NCI-H2171 (cell line): ENCODE measurements around the gene KLHDC10.
"Not testable (repeated sequence)": the region's sequence is repeated elsewhere in the genome, so short reads cannot be mapped to it uniquely, and the experiment has no call there.

Source experiments
- DNase-seq: peaks from one replicate; lab custom pipeline; 2025; lab: John Stamatoyannopoulos, UW

The KLHDC10 gene, protein sequence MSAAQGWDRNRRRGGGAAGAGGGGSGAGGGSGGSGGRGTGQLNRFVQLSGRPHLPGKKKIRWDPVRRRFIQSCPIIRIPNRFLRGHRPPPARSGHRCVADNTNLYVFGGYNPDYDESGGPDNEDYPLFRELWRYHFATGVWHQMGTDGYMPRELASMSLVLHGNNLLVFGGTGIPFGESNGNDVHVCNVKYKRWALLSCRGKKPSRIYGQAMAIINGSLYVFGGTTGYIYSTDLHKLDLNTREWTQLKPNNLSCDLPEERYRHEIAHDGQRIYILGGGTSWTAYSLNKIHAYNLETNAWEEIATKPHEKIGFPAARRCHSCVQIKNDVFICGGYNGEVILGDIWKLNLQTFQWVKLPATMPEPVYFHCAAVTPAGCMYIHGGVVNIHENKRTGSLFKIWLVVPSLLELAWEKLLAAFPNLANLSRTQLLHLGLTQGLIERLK

DNA sequence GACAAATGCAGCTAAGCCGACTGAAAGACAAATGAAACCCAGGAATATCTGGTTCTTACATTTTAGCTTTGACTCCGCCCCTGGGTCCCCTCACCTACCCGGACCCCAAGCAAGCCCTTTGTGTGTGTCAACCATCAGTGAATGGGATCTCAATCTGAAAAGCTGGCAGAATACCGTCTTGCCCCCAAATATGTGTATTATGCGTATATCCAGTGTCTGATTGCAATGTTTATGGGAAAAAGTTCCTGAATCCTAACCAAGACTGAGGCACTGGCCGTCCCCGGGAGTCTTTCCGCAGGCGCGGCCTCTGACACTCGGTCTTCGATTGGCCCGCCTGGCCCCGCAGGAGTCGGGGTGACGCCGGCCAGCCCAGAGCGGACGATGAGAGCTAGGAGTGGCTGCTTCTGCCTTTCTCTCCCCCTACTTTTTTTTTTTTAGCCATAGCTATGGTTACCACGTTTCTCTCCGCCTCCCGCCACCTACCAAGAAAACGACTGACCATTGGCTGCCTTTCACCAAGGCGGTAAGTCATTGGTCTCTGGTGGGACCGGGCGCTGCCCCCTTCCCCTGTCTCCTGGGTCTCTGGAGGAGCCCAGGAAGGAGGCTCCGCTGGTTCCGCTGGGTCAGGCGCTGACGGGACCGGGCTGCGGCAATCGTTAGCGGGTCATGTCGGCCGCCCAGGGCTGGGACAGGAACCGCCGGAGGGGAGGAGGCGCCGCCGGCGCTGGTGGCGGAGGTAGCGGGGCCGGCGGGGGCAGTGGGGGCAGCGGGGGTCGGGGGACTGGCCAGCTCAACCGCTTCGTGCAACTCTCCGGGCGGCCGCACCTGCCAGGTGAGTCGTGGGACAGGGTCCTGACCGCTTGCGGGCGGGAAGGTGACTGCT, at the start of gene KLHDC10:
KLHDC10 (plus strand) TSS at position 557 of the 883 bp plus-strand sequence; CDS start at position 667, 110 bp downstream.
- peak; percentile 97 for DNase-seq

DNA sequence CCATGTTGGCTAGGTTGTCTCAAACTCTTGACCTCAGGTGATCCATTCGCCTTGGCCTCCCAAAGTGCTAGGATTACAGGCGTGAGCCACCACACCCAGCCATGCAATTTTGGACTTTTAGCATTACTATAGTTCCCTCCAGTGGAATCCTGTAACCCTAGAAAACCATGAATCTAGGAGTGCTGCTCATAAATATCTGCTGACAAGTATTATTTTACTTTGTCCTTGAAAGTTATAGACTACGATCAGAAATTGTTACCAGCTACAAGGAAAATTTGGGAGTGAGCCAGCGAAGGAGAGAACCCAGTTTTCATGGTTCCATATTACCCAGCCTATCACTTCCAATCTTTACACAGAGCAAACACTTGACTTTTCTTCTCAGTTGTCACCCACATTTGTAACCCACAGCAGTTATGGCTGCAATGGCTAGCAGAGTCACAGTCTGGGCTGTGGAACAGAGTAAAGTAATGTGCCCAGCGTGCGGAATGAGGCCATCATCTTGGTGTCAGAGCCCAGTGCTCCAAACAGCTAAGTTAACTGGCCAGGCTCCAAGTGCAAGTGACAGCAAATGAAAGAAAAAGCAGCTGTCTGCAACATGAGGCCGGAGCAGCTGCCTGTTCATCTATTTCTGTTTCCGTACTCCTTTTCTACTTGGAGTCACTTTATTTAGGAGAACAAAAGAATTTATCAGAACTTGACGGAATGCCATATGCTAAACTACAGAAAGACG, 49.1 kb upstream of the KLHDC10 start:
- no peak for DNase-seq

DNA sequence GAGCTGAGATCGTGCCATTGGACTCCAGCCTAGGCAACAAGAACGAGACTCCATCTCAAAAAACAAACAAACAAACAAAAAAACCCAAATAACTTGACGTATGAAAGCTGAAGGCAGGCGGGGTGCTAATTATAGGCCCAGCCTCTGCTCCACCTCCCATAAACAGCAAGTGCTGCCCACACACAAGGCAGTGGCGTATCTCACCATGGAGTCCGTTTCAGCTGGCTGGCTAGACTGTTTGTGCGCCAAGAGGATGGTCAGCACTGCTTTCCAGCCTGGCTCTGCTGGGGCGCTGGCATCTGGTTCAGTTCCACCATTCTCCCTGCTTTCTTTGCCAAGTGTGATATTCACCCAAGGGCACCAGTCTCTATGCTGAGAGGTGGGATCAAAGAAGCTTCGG, 48.2 kb upstream of the KLHDC10 start:
- DNase-seq: no peak

DNA sequence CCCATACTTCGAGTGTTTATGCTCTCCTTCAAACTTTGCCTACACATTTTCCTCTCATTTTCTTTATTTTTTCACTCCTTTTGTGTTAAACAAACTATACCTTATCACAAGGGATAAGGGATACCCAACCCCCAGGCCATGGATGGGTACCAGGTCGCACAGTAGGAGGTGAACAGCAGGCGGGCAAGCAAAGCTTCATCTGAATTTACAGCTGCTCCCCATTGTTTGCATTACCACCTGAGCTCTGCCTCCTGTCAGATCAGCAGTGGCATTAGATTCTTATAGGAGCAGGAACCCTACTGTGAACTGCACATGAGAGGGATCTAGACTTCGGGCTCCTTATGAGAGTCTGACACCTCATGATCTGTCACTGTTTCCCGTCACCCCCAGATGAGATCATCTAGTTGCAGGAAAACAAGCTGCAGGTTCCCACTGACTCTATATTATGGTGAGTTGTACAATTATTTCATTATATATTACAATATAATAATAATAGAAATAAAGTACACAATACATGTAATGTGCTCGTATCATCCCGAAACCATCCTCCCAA, 47.6 kb upstream of the KLHDC10 start:
- no peak for DNase-seq

DNA sequence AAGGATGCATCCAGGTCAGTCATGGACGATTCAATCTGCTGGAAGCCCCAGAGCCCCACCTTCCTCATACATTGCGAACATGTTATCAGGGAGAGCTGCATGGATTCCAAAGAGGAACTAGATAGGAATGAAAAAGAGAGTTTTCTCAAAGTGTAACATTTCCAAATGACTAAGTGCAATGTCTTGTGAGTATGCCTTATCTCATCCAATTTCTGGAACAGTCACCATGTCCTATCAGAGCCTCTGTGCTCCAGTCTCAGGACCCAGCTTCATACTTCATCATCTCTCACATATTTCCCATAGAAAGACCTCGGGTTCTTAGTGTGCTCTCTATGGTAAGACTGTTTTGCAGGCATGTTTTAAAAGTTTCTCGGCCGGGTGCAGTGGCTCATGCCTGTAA, 45.9 kb upstream of the KLHDC10 start:
- DNase-seq: no peak

DNA sequence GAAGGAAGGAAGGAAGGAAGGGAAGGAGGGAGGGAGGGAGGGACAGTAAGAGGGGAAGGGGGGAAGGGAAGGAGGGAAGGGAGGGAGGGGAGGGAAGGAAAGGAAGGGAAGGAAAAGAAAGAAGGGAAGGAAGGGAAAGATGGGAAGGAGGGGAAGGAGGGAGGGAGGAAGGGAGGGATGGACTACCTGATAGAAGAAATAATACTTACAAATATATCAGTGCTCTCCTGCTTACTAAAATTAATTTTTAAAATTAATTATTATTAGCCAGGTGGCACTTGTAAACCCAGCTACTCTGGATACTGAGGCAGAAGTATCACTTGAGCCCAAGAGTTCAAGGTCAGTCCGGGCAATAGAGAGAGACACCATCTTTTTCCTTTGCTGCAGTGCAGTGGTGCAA, 37.6 kb upstream of the KLHDC10 start:
- DNase-seq: no peak

DNA sequence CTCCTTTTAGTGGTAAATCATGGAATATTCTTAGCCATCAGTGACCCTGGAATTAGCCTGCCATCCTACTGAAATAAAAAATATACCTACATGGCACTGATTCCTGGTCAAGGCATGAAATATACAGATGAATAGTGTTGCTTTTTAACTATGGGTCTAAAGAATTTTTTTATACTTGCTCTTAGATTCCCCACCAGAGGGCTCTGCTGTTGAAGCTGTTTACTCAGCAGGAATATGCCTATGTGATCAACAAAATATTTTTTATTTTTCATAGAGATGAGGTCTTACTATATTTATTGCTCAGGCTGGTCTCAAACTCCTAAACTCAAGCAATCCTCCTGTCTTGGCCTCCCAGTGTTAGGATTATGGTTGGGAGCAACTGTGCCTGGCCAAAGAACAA, 32.6 kb upstream of the KLHDC10 start:
- no peak for DNase-seq

DNA sequence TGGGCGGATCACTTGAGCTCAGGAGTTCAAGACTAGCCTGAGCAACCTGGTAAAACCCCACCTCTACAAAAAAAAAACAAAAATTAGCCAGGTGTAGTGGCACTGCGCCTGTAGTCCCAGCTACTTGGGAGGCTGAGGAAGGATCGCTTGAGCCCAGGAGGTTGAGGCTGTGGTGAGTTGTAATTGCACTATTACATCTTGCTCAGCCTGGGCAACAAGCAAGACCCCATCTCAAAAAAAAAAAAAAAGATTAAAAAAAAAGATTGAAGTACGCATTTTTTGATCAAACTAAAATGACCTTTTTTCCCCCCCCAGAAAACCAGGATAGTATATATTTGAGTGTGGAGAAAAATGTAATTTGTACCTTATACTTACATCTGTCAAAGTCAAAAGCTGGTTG, 29.8 kb upstream of the KLHDC10 start:
- DNase-seq: no peak

DNA sequence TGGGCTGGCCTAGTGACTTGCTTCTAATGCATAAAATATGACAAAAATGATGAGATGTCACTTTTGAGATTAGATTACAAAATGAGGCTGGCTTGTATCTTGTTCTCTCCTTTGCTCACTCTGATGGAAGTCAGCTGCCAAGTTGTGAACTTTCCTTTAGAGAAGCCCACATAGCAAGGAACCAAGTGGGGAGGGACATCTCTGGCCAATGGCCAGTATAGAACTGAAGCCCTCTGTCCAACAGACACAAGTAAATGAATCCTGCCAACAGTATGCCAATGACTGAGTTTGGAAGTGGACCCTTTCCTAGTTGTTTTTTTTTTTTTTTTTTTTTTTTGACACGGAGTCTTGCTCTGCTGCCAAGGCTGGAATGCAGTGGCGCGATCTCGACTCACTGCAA, 22.5 kb upstream of the KLHDC10 start:
- no peak for DNase-seq

DNA sequence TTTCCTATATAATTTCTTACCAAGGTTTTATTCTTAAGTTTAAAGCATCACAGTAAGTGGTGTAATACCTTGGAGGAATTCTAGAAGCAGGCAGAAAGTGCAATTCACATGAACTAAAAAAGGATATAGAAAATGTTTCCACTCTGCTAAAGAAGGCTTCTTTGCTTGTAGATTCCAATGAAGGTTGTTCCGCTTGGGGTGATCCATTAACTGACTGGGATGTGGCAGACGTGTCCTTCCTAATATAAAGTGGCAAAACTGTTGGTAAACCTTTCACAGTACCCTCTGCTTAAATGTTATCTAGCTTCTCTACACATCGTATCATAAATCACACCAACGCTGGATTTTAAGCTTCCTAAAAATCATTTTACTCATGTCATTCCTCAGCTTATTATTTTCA, 21.4 kb upstream of the KLHDC10 start:
- no peak for DNase-seq

DNA sequence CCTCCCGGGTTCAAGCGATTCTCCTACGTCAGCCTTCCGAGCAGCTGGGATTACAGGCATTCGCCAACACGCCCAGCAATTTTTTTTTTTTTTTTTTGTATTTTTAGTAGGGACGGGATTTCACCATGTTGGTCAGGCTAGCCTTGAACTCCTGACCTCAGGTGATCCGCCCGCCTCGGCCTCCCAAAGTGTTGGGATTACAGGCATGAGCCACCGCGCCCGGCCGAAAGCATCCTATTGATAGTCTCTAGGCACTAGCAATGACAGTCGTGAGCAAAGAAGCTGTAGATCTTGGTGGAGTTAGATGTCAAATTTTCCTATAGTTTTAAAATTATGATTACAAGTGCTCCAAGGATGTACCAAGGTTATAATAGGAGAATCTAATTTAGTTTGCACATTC, 18.1 kb upstream of the KLHDC10 start:
- DNase-seq: not testable (repeated sequence)

DNA sequence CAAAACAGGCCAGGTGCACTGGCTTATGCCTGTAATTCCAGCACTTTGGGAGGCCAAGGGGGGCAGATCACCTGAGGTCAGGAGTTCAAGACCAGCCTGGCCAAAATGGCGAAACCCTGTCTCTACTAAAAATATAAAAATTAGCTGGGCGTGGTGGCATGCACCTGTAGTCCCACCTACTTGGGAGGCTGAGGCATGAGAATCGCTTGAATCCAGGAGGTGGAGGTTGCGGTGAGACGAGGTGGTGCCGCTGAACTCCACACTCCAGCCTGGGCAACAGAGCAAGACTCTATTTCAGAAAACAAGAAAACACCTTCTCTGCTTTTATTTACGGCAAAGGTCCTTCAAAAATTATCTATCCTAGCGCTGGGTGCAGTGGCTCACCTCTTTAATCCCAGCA, 15.1 kb upstream of the KLHDC10 start:
- DNase-seq: not testable (repeated sequence)

DNA sequence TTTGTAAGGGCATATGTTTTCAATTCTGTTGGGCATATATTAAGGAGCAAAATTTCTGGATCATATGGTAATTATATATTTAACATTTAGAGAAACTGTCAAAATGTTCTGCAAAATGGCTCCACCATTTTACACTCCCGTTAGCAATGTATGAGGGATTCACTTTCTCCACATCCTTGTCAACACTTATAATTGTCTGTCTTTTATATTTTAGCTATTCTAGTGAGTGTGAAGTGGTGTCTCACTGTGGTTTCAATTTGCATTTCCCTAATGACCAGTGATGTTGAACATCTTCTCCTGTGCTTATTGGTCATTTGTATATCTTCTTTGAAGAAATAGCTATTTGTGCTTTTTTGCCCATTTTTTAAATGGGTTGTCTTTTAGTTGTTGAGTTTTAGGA, 8.1 kb upstream of the KLHDC10 start:
- no peak for DNase-seq

DNA sequence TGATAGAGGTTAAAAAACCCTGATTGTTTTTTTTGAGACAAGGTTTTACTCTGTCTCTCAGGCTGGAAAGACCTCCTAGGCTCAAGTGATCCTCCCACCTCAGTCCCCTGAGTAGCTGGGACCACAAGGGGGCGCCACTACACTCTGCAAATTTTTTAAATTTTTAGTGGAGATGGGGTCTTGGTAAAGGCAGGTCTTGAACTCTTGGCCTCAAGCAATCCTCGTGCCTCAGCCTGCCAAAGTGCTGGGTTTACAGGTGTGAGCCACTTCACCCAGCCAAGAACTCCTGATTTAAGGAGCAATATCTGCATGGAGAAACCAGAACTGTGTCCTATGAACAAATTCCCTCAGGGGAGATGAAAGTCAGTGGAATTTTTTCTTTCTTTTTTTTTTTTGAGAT, 7.3 kb upstream of the KLHDC10 start:
- DNase-seq: peak; percentile 12

DNA sequence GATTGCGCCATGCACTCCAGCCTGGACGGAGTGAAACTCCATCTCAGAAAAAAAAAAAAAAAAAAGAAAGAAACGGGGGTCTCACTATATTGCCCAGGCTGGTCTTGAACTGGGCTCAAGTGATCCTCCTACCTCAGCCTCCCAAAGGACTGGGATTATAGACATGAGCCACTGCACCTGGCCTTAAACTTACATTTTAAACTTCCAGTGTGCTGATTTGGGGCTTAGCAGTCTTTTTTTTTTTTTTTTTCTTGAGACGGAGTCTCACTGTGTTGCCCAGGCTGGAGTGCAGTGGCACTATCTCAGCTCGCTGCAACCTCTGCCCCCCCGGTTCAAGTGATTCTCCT, 5.8 kb upstream of the KLHDC10 start:
- not testable (repeated sequence) for DNase-seq

DNA sequence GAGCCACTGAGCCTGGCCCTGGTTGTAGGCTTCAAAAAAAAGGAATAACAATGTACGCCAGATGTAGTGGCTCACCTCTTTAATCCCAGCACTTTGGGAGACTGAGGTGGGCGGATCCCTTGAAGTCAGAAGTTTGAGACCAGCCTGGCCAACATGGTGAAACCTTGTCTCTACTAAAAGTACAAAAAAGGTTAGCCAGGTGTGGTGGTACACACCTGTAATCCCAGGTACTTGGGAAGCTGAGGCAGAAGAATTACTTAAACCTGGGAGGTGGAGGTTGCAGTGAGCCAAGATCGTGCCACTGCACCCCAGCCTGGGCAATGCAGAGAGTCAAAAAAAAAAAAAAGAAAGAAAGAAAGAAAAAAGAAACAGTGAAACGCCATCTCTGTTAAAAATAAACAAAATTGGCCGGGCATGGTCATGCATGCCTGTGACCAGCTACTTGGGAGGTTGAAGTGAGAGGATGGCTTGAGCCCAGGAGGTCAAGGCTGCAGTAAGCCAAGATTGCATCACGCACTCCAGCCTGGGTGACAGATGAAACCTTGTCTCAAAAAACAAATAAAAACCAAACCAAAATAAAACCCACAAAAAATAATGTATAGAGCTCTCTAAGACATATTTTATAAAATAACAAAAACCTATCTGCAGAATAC, 4.7 kb upstream of the KLHDC10 start:
- no peak for DNase-seq

DNA sequence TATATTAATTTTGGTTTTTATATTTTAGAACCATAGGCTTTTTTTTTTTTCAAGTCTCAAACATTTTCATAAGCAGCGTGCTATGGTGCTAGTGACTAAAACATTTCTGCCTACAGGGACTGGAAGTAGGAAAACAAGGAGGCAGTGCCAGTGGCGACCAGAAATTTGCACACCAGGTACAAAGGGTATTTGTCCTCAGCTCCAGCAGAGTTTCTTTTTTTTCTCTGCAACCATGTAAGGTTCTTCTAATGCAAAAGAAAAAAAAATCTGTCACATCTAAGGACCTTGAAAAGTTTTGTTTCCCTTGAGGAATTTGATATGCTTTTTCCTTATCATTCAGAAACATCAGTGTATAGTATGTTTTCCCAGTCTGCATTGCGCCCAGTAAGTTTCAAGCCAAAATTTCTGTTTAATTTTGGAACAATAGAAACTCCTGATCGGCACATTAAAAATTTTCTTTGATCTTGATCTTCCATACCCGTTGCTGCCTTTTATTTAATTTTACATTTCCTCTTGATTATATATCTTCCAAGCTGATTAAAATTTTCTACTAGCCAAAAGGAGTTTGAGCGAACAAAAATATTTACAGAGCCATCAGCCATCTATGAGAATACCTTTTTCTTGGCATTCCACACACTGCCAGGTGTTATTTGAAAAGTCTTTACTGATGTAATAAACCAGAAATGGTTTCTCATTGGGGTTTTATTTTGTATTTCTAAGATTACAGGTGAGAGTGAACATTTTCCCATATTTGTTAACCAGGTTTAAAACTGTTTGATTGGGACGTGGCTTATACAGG, 956 bp upstream of the KLHDC10 start:
- no peak for DNase-seq

DNA sequence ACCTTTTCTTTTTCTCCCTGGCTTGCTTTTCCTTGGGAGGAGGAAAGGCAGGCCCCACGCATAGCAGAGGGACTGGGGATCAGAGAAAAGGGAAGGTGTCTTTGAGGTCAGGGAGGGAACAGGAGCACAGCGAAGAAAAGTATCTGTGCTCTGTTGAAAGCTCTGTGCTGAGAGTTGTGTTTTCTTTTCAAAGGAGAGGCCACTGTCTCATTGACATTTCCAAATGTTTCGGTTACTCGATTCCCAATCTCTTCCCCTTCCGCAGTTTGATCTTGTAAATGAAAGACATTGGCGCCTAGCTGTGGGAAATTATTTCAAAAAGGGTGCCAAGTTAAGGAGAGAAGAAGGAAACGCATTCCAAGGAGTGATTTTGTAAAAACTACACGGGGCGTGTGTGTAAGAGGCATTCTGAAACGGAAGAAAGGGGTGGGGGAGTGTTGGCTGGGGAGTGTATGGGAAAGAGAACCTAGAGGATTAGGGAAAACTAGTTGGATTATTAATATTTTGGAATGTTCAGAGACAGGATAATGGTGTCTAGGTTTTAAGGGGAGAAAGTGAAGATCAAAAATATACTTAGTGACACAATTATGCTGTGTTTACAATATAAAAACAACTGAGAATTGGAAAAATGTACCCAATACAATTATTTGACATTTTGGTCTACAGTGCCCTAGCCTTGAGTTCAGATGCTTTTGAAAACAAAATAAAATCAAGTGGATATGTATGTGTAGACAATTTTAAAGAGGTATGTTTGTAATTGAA, 708 bp downstream of the KLHDC10 start:
- DNase-seq: no peak

DNA sequence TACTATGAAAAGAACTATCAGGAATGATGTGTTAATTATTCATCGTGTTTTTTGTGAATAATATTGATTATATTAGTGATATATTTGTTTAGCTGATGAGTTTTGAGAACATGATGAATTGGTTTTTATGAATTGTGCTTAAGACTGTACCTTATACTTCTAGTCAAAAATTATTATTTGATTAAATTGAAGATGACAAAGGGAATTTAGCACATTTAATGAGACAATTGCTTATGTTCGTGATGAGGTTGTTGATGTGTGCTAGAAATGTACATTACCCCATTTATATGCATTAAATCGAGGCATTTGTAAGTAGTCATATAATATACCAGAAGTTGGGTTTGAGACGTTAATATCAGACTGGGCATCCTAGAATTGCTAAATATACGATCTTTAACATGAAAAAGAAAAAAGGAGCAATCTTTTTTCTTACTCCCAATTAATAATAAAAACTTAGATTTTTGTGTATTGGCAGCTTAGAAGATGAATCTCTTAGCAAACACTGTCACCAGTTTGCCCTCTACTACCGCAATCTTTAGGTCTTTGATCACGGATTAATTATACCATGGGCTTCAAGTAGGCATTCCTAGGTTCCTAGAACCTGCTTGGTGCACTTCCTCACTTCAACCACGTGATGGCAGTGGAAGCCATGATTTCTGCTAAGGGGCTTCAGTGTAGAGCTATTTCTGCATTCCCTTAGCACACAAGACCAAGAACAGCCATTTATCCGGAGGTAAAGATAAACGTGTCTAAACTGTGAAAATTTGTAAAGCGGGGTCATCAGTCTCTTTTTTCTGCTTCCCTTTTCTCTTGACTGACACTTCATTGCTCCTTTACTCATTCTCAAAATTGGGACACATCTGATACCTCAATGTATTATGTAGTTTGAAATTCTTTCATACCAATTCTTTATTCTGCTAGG, 1.6 kb downstream of the KLHDC10 start:
- peak; percentile 74 for DNase-seq
